Endothelial cell of umbilical vein (primary cell): ENCODE data around the gene TYW3. TPM values are rescaled to one million over a fixed set of nuclear protein-coding genes. Genes with fewer than 3 reads are reported as not detected.

Source experiments
- BruUV-seq: library from RNA; stranded (reverse); fragments of 400-500 nt; replicated peaks from 2 replicates; lab custom pipeline; 2021; lab: Mats Ljungman, UMichigan
- CTCF ChIA-PET: fragments of 300-600, 350-600 bp; sonication (Branson Sonifier 250); formaldehyde crosslinking; loops from one replicate; lab custom pipeline; 2021; ENCODE audit warnings: antibody characterized with exemption, inconsistent platforms; lab: Charles Lee
- POLR2A ChIA-PET: fragments of 300-600, 350-600 bp; sonication (Branson Sonifier 250); formaldehyde crosslinking; loops from one replicate; lab custom pipeline; 2021; ENCODE audit warnings: antibody characterized with exemption, inconsistent platforms; lab: Charles Lee
- DNase-seq: peaks from one replicate; pipeline ENCODE4 v3.0.0-alpha.2; 2011; ENCODE audit warnings: low read depth, low spot score
- FAIRE-seq: peaks from 2 replicates; lab custom pipeline; 2011; peaks lifted over from hg19 to GRCh38; lab: Jason Lieb, UNC
- H2AFZ ChIP-seq: 2 replicates; pipeline ENCODE4 v1.6.0; 2012; ENCODE audit warnings: low read depth, low read length, control low read depth, inconsistent platforms
- H3K27ac ChIP-seq: 2 replicates; pipeline ENCODE4 v1.5.1; 2011; ENCODE audit warnings: low read depth, mild to moderate bottlenecking, control low read depth, low read length, moderate library complexity; ENCODE audit not compliant: insufficient read depth
- H3K27me3 ChIP-seq, 2 experiments: 2 replicates each; pipeline versions ENCODE4 v1.6.0 to v1.6.1; 2011; ENCODE audit warnings: low read length in 2 of 2, mixed read lengths in 1 of 2; ENCODE audit not compliant: control insufficient read depth in 2 of 2, insufficient read depth in 2 of 2
- H3K36me3 ChIP-seq, 2 experiments: 2 replicates in 1 of 2; 3 replicates in 1 of 2; pipeline ENCODE4 v1.5.1; 2011; ENCODE audit warnings: low read length in 2 of 2, mild to moderate bottlenecking in 1 of 2, moderate library complexity in 1 of 2; ENCODE audit not compliant: control insufficient read depth in 2 of 2, insufficient read depth in 2 of 2; ENCODE audit errors: extremely low read depth in 1 of 2
- H3K4me1 ChIP-seq: 3 replicates; pipeline ENCODE4 v1.5.1; 2011; ENCODE audit warnings: mild to moderate bottlenecking, low read length; ENCODE audit not compliant: control insufficient read depth, insufficient read depth; ENCODE audit errors: extremely low read depth
- H3K4me2 ChIP-seq: 2 replicates; pipeline ENCODE4 v1.6.1; 2011; ENCODE audit warnings: low read length, control low read depth, mixed read lengths; ENCODE audit not compliant: insufficient read depth
- H3K4me3 ChIP-seq, 3 experiments: fragments of 200-600 bp in 1 of 3; sonication (generic), shearing (Covaris generic) in 1 of 3; replicated peaks in 1 of 3; 2 replicates each; pipeline ENCODE4 v1.5.1; 2011 to 2016; ENCODE audit warnings: control low read depth in 3 of 3, low read length in 3 of 3, mild to moderate bottlenecking in 2 of 3, inconsistent platforms in 1 of 3, low read depth in 1 of 3, moderate library complexity in 1 of 3; ENCODE audit not compliant: insufficient read depth in 1 of 3
- H3K79me2 ChIP-seq: 2 replicates; pipeline ENCODE4 v1.6.0; 2012; ENCODE audit warnings: low read length, inconsistent platforms; ENCODE audit not compliant: control insufficient read depth, insufficient read depth
- H3K9ac ChIP-seq: replicated peaks from 2 replicates; pipeline ENCODE3; 2011; ENCODE audit warnings: low read length, control low read depth; ENCODE audit not compliant: insufficient read depth; ENCODE audit errors: extremely low read depth
- H3K9me1 ChIP-seq: replicated peaks from 3 replicates; pipeline ENCODE4 v1.6.0; 2011; ENCODE audit warnings: mild to moderate bottlenecking, low read length; ENCODE audit not compliant: control insufficient read depth, insufficient read depth; ENCODE audit errors: extremely low read depth
- H3K9me3 ChIP-seq: replicated peaks from 2 replicates; pipeline ENCODE4 v1.5.1; 2012; ENCODE audit warnings: low read length, inconsistent platforms; ENCODE audit not compliant: control insufficient read depth, insufficient read depth
- H4K20me1 ChIP-seq: replicated peaks from 2 replicates; pipeline ENCODE3; 2011; ENCODE audit warnings: mild to moderate bottlenecking, low read length; ENCODE audit not compliant: control insufficient read depth, insufficient read depth; ENCODE audit errors: extremely low read depth
- CTCF ChIP-seq, 2 donors: IDR thresholded peaks; 1 replicate in 1 of 2; 2 replicates in 1 of 2; pipeline ENCODE4 v1.5.1; 2011; ENCODE audit warnings: low read length in 2 of 2, mild to moderate bottlenecking in 2 of 2, moderate library complexity in 2 of 2, control low read depth in 1 of 2, inconsistent platforms in 1 of 2, low read depth in 1 of 2; ENCODE audit not compliant: insufficient read depth in 1 of 2; ENCODE audit errors: extremely low read depth in 1 of 2
- EZH2 ChIP-seq: IDR thresholded peaks from 2 replicates; pipeline ENCODE4 v1.6.1; 2012; ENCODE audit warnings: borderline replicate concordance, low read depth, mild to moderate bottlenecking, moderate library complexity, low read length, inconsistent platforms; ENCODE audit not compliant: severe bottlenecking
- FOS ChIP-seq: IDR thresholded peaks from 2 replicates; pipeline ENCODE4 v1.6.1; 2011; ENCODE audit warnings: mild to moderate bottlenecking, low read length, moderate library complexity, borderline replicate concordance; ENCODE audit not compliant: insufficient read depth
- GATA2 ChIP-seq: IDR thresholded peaks from 2 replicates; pipeline ENCODE4 v1.7.0; 2011; ENCODE audit warnings: low read depth, mild to moderate bottlenecking, moderate library complexity, mixed read lengths, low read length; ENCODE audit not compliant: insufficient read length, insufficient read depth
- JUN ChIP-seq: IDR thresholded peaks from 2 replicates; pipeline ENCODE4 v1.6.1; 2011; ENCODE audit warnings: borderline replicate concordance, low read depth; ENCODE audit not compliant: insufficient read length, insufficient read depth
- MAX ChIP-seq: IDR thresholded peaks from 2 replicates; pipeline ENCODE4 v1.6.1; 2011; ENCODE audit not compliant: insufficient read depth, insufficient read length
- MYC ChIP-seq: IDR thresholded peaks from one replicate; pipeline ENCODE4 v1.6.1; 2011; ENCODE audit warnings: mild to moderate bottlenecking, low read depth, low read length
- POLR2A ChIP-seq: IDR thresholded peaks from 2 replicates; pipeline ENCODE4 v1.6.1; 2012; ENCODE audit warnings: low read depth, mild to moderate bottlenecking, control low read depth, low read length
- POLR2AphosphoS5 ChIP-seq: IDR thresholded peaks from 2 replicates; pipeline ENCODE4 v1.6.1; 2012; ENCODE audit warnings: low read depth, mild to moderate bottlenecking, control low read depth, low read length, moderate library complexity; ENCODE audit not compliant: insufficient read depth
- dilution Hi-C: fragments of 300-500 bp; cut with MboI; formaldehyde crosslinking; loops from one replicate; pipeline ENCODE4 v1.15.0; 2019; ENCODE audit warnings: low sequenced_read_pairs; ENCODE audit not compliant: extremely low pct_ligation_motif_present
- intact Hi-C: fragments of 100-400 bp; cut with micrococcal nuclease; formaldehyde crosslinking; loops from one replicate; pipeline ENCODE4 v1.10.0; 2022
- polyA plus RNA-seq, 4 experiments: library from polyadenylated mRNA; depleted of rRNA in 3 of 4; stranded (reverse) in 3 of 4; unstranded in 1 of 4; fragments of >200 nt; gene quantifications; 2 replicates each; pipeline versions ENCODE4 v1.2.1 to v1.2.3, GENCODE V29; 2011 to 2012; ENCODE audit warnings: missing spikeins in 1 of 4
- total RNA-seq: library from RNA; stranded (reverse); gene quantifications from 2 replicates; pipeline ENCODE4 v1.2.3, GENCODE V29; 2021

TYW3 gene
- total and polyA plus RNA-seq, 2 donors (not counting 3 experiments of a cell fraction or from before 2014, with no cell fraction given): 8.5 to 22.8 TPM

GRCh38 chr1:74791491-74791890 is 58.5 kb downstream of the TYW3 start:
- Histone ChIP-seq H3K4me2 (no peak overlapping the region), H3K9me1 (no peaks in the 10 kb centered on the region), H4K20me1 (no peaks in the 10 kb centered on the region), H3K36me3 (no peaks in the 10 kb centered on the region), H3K27ac (no peak overlapping the region), H3K4me3 (no peak overlapping the region), H3K79me2 (no peaks in the 10 kb centered on the region), H3K4me1 (no peaks in the 10 kb centered on the region), H3K27me3 (no peaks in the 10 kb centered on the region), H2AFZ (no peak overlapping the region), H3K9me3 (no peaks in the 10 kb centered on the region), H3K9ac (no peak overlapping the region)
- ChIA-PET POLR2A (no interaction called here), CTCF (interaction anchor here (1.3 to 2.6 kb wide), 2 partner anchors 10 to 20 kb away, joined by 4 to 12 read pairs; no protein-coding TSS in a partner anchor)
- intact Hi-C loops: no loop called here
- DNase-seq: no peak
- TF ChIP-seq POLR2A: no peak
- no peak for TF ChIP-seq MAX
- no peak for TF ChIP-seq JUN
- TF ChIP-seq GATA2: no peak
- TF ChIP-seq CTCF (IDR thresholded peaks at IDR 0.05; ENCODE audit: extremely low read depth in 1 of 2, insufficient read depth in 1 of 2, low read depth in 1 of 2, low read length in 2 of 2): no peak
- no peak for TF ChIP-seq MYC
- TF ChIP-seq POLR2AphosphoS5: no peak
- TF ChIP-seq EZH2: no peak
- no peak for TF ChIP-seq FOS
- no TSS peak for BruUV-seq
- dilution Hi-C loops: loop anchor here (25.0 kb wide), 1 partner anchor 396 kb away; no protein-coding TSS in a partner anchor
- no peak for FAIRE-seq
